Muscle layer of duodenum (tissue), 2 donors: Measurements from ENCODE around the gene VTI1A.
"Not testable (repeated sequence)": the region's sequence is repeated elsewhere in the genome, so short reads cannot be mapped to it uniquely, and the experiment has no call there.

Experiments used
- H3K27ac ChIP-seq: one replicate; pipeline ENCODE4 v1.7.0; 2013; ENCODE audit warnings: mild to moderate bottlenecking, low read length
- H3K27me3 ChIP-seq: one replicate; pipeline ENCODE4 v1.7.0; 2013; ENCODE audit warnings: low read depth, mild to moderate bottlenecking, control low read depth, low read length
- H3K36me3 ChIP-seq, 2 donors: one replicate each; pipeline ENCODE4 v1.7.0; 2013; ENCODE audit warnings: low read length in 2 of 2, control low read depth in 1 of 2, mild to moderate bottlenecking in 1 of 2; ENCODE audit not compliant: insufficient read depth in 2 of 2, control insufficient read depth in 1 of 2
- H3K4me1 ChIP-seq, 2 donors: one replicate each; pipeline ENCODE4 v1.7.0; 2013; ENCODE audit warnings: low read length in 2 of 2, mild to moderate bottlenecking in 2 of 2, control low read depth in 1 of 2, moderate library complexity in 1 of 2; ENCODE audit not compliant: insufficient read depth in 2 of 2, control insufficient read depth in 1 of 2
- H3K4me3 ChIP-seq, 2 donors: one replicate each; pipeline ENCODE4 v1.7.0; 2013; ENCODE audit warnings: low read length in 2 of 2, low read depth in 1 of 2, mild to moderate bottlenecking in 1 of 2
- H3K9me3 ChIP-seq, 2 donors: one replicate each; pipeline ENCODE4 v1.7.0; 2013; ENCODE audit warnings: low read length in 2 of 2, control low read depth in 1 of 2, mild to moderate bottlenecking in 1 of 2; ENCODE audit not compliant: control insufficient read depth in 1 of 2
- donor health status: healthy.

VTI1A gene

DNA sequence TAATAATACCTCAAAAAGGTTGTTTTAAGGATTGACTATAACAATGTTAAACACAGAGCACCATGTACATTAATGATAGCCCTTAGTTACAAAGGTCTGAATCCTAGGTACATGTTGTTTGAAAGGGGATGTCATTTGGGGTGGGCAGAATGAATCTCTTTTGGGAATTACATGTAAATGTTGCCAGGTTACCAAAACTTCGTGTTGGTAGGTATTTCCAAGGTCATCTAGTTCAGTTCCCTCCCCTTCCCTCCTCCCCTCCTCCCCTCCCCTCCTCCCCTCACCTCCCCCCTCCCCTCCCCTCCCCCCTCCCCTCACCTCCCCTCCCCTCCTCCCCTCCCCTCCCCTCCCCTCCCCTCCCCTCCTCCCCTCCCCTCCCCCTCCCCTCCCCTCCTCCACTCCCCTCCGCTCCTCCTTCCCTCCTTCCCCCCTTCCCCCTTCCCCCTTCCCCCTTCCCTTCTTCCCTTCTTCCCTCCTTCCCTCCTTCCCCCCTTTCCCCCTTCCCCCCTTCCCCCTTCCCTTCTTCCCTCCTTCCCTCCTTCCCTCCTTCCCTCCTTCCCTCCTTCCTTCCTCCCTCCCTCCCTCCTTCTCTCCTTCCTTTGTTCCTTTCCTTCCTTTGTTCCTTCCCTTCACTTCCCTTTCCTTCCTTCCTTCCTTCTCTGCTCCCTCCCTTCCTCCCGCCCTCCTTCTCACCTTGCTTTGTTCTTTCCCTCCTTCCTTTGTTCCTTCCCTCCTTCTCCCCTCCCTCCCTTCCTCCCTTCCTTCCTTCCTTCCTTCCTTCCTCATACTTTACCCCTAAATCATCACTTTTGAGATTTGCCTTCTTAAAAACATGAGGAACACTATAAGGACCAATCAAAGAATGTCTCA lies 8.1 kb downstream of the VTI1A start:
- Histone ChIP-seq H3K4me3 (no peak overlapping the region), H3K36me3 (no peaks in the 10 kb centered on the region), H3K4me1 (no peaks in the 10 kb centered on the region), H3K27ac (no peak overlapping the region), H3K9me3 (no peaks in the 10 kb centered on the region), H3K27me3 (no peaks in the 10 kb centered on the region)

DNA sequence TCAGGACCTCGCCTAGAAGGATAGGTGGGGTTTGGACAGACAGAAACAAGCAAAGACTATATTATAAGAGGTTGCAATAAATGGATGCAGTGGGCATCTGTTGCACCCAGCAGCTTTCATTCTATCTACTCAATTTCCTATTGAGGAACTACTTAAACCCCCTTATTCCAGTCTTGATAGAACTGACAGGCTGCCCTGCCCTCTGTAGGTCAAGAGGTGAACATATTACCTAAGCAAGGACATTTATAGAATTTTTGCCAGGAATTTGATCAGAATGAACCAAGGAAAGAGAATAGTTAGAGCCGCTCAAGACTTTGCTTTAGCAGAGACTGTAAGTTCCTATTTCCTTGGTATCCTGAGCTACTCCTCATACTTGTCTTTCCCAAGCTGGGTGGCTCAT lies 9.5 kb downstream of the VTI1A start:
- H3K9me3 ChIP-seq, result no peaks in the 10 kb centered on the region
- H3K27ac ChIP-seq, result no peak overlapping the region
- peaks cover 6% of the 10 kb centered on the region in 2 donors for H3K36me3 ChIP-seq
- no peaks in the 10 kb centered on the region for H3K4me1 ChIP-seq
- no peaks in the 10 kb centered on the region for H3K27me3 ChIP-seq
- H3K4me3 ChIP-seq, result no peak overlapping the region

DNA sequence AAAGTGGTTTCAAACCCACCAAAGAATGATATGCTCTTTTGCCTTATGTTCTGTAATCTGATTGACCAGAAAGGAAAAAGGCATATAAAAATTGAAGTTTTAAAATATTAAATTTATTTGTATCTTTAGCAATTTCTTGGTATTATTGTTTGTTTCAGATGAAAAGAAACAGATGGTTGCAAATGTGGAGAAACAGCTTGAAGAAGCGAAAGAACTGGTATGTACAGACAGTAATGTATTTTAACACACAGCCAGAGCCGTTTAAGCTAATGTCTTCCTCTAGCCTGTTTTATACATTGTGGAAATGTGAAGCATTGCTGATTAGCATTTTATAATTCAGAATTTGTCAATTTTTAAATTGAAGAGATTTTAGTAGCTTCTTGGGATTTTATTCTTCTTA lies 13.4 kb downstream of the VTI1A start:
- no peaks in the 10 kb centered on the region for H3K4me1 ChIP-seq
- no peaks in the 10 kb centered on the region for H3K27me3 ChIP-seq
- H3K27ac ChIP-seq, result no peak overlapping the region

DNA sequence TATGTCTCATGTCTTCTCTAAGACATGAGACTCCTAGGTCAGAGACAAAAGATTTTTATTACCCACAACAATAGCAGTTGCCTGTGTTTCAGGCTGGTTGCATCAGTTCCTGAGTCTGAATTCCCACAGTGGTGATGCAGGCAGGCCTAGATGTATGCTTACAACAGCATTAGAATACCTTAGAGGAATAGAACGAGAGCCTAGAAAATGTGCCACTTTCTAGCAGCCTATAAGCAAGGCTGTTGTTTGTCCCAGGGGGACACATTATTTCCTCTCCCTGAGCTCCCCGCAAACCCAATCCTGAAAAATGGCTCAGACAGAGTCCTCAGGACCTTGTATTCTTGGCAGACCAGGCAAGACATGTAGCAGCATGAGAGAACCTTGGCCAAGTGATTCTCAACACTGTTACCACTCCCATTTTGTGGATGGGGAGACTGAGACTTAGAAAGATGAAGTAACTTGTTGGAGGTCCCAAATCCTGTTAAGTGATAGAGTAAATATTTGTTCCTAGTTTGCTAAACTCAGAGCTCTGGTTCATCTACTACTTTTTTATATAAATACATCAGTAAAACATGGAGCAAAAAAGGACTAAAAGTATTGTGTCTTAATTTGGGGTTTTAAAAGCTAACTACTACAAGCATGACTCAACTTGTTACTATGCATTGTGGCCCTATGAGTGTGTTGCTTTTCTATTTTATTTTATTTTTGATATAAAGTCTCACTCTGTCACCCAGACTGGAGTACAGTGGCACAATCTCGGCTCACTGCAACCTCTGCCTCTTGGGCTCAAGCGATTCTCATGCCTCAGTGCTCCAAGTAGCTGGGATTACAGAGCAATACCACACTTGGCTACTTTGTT lies 14.2 kb downstream of the VTI1A start:
- peaks cover 17 to 21% of the 10 kb centered on the region in 2 donors for H3K36me3 ChIP-seq
- no peak overlapping the region for H3K4me3 ChIP-seq
- H3K27me3 ChIP-seq, result no peaks in the 10 kb centered on the region
- H3K27ac ChIP-seq, result no peak overlapping the region
- no peaks in the 10 kb centered on the region for H3K9me3 ChIP-seq
- H3K4me1 ChIP-seq, result no peaks in the 10 kb centered on the region

More for the DNA sequence above, 13.4 kb downstream of the VTI1A start:
- Histone ChIP-seq H3K9me3 (no peaks in the 10 kb centered on the region), H3K36me3 (peaks cover 16 to 19% of the 10 kb centered on the region in 2 donors), H3K4me3 (no peak overlapping the region)

DNA sequence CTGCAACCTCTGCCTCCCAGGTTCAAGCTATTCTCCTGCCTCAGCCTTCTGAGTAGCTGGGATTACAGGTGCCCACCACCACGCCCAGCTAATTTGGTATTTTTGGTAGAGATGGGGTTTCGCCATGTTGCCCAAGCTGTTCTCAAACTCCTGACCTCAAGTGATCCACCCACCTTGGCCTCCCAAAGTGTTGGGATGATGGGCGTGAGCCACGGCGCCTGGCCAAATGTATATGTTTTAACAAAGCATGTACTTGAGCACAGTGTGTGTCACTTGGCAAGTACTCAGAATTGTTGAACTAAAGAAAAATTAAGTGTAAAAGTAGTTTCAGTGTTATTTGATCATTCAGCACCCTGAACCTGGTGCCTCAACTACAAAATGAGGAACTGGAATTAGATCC lies 17.1 kb downstream of the VTI1A start:
- H3K4me1 ChIP-seq, H3K27ac ChIP-seq, H3K9me3 ChIP-seq, H3K4me3 ChIP-seq, H3K27me3 ChIP-seq: not testable (repeated sequence)
- H3K36me3 ChIP-seq, result peaks cover 24 to 27% of the 10 kb centered on the region in 2 donors

DNA sequence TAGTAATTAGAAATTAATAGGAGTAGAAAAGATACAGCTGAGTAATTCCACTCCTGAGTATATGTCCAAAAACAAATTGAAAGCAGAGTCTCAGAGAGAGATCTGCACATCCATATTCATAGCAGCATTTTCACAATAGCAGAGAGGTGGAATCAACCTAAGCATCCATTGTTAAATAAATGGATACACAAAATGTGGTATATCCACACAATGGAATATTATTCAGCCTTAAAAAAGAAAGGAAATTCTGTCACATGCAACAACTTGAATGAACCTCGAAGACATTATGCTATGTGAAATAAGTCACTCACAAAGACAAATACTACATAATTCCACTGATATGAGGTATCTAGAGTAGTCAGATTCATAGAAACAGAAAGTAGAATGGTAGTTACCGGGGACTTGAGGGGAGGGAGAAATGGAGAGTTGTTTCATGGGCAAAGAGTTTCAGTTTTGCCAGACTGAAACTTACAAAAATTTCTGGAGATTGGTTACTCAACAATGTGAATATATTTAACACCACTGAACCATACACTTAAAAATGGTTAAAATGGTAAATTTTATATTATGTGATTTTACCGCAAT lies 18.4 kb downstream of the VTI1A start:
- Histone ChIP-seq H3K36me3 (peaks cover 24 to 27% of the 10 kb centered on the region in 2 donors), H3K4me1 (no peaks in the 10 kb centered on the region), H3K9me3 (no peaks in the 10 kb centered on the region)

DNA sequence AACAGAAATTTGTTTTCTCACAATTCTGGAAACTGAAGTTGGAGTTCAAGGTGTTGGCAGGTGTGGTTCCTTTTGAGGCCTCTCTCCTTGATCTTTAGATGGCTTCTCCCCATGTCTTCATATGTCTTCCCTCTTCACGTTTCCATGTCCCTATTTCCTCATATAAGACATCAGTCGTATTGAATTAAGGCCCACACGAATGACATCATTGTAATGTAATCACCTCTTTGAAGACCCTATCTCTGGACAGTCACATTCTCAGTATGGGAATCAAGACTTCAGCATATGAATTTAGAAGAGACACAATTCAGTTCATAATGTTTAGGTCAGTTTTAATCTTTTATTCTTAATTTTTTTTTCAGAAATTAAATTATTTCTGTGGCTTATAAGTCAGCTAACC lies 19.8 kb downstream of the VTI1A start:
- Histone ChIP-seq H3K27me3 (no peaks in the 10 kb centered on the region), H3K4me3 (no peak overlapping the region), H3K27ac (no peak overlapping the region), H3K4me1 (no peaks in the 10 kb centered on the region), H3K36me3 (peaks cover 18 to 21% of the 10 kb centered on the region in 2 donors), H3K9me3 (no peaks in the 10 kb centered on the region)

More for the DNA sequence above, 18.4 kb downstream of the VTI1A start:
- Histone ChIP-seq H3K4me3 (no peak overlapping the region), H3K27me3 (no peaks in the 10 kb centered on the region), H3K27ac (no peak overlapping the region)

DNA sequence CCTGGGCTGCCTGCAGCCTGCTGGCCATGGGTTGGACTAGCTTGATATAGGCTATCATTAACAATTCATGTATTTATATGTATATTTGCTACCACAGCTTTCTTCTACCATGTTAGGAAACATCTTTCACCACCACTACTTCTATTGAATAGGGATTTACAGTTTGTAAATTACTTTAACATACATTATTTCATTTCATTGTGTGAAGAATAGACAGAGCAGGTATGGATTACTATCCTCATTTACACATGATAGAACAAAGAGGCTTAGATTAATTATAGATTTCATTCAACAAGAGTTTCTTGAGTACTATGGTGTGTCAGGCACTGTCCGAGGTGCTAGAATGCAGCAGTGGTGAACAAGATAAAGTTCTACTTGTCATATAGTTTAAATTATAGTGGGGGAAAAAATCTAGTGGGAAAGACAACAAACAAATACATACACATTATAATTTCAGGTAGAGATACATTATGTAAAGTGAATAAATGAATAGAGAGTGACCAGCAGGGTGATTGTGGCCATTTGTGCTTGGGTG lies 20.6 kb downstream of the VTI1A start:
- no peak overlapping the region for H3K27ac ChIP-seq
- H3K36me3 ChIP-seq, result peaks cover 18 to 21% of the 10 kb centered on the region in 2 donors
- no peaks in the 10 kb centered on the region for H3K4me1 ChIP-seq
- no peaks in the 10 kb centered on the region for H3K27me3 ChIP-seq
- H3K4me3 ChIP-seq, result no peak overlapping the region
- H3K9me3 ChIP-seq, result no peaks in the 10 kb centered on the region

DNA sequence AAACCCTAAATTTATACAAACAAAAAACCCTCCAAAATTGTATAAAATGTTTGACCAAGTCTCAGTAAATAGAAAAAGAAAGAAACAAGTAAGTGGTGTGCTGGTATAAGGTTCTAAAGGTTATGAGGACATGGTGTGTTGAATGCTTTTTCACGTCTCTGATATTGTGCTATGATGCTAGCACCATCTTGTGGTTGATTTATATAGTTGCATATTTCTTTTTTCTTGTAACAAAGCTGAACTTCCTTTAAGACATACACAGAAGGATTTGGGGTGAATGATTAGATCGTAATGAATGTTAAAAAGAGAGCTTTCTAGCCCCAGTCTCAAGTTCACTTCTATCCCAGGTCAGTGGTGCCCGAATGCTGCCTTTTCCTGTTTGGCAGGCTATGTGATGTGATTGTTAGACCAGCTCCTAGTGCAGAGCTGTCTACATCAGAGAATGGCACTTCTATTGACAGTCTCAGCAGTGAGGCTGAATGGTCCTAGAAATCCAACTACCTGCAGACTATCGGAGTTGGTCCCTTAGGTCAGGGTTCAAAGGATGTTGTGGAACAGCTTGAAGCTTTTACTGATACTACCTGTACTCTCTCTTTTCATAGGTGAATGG lies 25.0 kb downstream of the VTI1A start:
- H3K36me3 ChIP-seq, result peaks cover 3 to 7% of the 10 kb centered on the region in 2 donors
- H3K9me3 ChIP-seq, result no peaks in the 10 kb centered on the region
- no peak overlapping the region for H3K27ac ChIP-seq
- no peak overlapping the region for H3K4me3 ChIP-seq
- H3K27me3 ChIP-seq, result no peaks in the 10 kb centered on the region
- no peaks in the 10 kb centered on the region for H3K4me1 ChIP-seq

DNA sequence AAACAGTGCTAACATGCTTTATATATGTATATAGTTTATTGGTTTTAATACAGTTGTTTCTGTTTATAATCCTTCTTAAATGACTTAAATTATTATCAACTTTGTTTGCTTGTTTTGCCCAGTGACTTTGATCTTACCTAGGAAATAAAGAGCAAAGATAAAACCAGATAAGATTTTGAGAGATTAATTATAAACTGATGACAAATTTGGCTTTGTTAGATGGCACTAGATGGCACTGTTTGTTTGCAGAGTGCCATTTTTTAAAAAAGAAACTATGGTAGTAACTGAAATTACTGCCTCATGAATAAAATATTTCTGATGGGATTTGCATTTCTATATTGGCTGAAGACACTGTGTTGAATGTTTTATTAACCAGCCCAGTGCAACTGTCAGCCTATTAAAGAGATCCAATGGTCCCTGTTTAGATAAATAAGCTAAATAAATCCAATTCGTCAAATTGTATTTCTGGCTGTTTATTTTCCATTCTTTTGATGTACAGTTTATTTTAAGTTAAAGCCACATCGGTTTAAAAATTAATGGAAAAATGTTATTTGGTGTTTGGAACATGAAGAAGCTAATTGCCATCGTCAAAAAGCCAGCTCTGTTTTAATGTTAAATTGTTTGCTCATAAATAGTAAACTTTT lies 28.7 kb downstream of the VTI1A start:
- Histone ChIP-seq H3K4me1 (no peaks in the 10 kb centered on the region), H3K27ac (no peak overlapping the region), H3K27me3 (no peaks in the 10 kb centered on the region), H3K36me3 (no peaks in the 10 kb centered on the region), H3K4me3 (no peak overlapping the region), H3K9me3 (no peaks in the 10 kb centered on the region)
